NCI-H524 (cell line): Measurements from ENCODE around the gene FHL1.
"Not testable (repeated sequence)": the region's sequence is repeated elsewhere in the genome, so short reads cannot be mapped to it uniquely, and the experiment has no call there.

Experiments
- DNase-seq, 2 experiments: peaks; one replicate each; lab custom pipeline; 2025; lab: John Stamatoyannopoulos, UW

Gene FHL1

GRCh38 chrX:136146614-136147314 lies 569 bp upstream of the FHL1 start:
- DNase-seq, result peak; percentile 48 to 68

GRCh38 chrX:136147976-136148375 lies 643 bp downstream of the FHL1 start:
- DNase-seq, result peak; percentile 34 to 53

GRCh38 chrX:136148391-136148790 lies 1.1 kb downstream of the FHL1 start:
- DNase-seq, result peak in 1 of 2 experiments; percentile 53

- DNase-seq, result peak in 1 of 2 experiments; percentile 1
Measured at GRCh38 chrX:136154998-136155397, 7.7 kb downstream of the FHL1 start.

GRCh38 chrX:136156560-136157117 lies 9.3 kb downstream of the FHL1 start:
- DNase-seq, result no peak

GRCh38 chrX:136157187-136157586 lies 9.9 kb downstream of the FHL1 start:
- DNase-seq, result no peak

GRCh38 chrX:136158685-136159084 lies 11.4 kb downstream of the FHL1 start:
- no peak for DNase-seq

GRCh38 chrX:136159611-136160025 lies 12.3 kb downstream of the FHL1 start:
- DNase-seq, result no peak

GRCh38 chrX:136162827-136163570 lies 15.7 kb downstream of the FHL1 start:
- peak; percentile 47 to 70 for DNase-seq

- DNase-seq, result no peak
Measured at GRCh38 chrX:136163689-136164088, 16.4 kb downstream of the FHL1 start.

GRCh38 chrX:136165406-136165805 lies 18.1 kb downstream of the FHL1 start:
- no peak for DNase-seq

- DNase-seq, result peak in 1 of 2 experiments; percentile 21
Measured at GRCh38 chrX:136166221-136166855, 19.0 kb downstream of the FHL1 start.

- not testable (repeated sequence) for DNase-seq
Measured at GRCh38 chrX:136167989-136168388, 20.7 kb downstream of the FHL1 start.

GRCh38 chrX:136168929-136169735 lies 21.8 kb downstream of the FHL1 start:
- DNase-seq, result peak; percentile 60 to 81

GRCh38 chrX:136170139-136170800 lies 22.9 kb downstream of the FHL1 start:
- DNase-seq, result no peak

GRCh38 chrX:136171420-136171819 lies 24.1 kb downstream of the FHL1 start:
- no peak for DNase-seq

GRCh38 chrX:136176399-136176825 lies 29.1 kb downstream of the FHL1 start:
- no peak for DNase-seq

GRCh38 chrX:136179133-136179532 lies 31.8 kb downstream of the FHL1 start:
- no peak for DNase-seq

GRCh38 chrX:136182414-136182813 lies 35.1 kb downstream of the FHL1 start:
- peak; percentile 27 to 70 for DNase-seq

- no peak for DNase-seq
Measured at GRCh38 chrX:136183172-136183571, 35.8 kb downstream of the FHL1 start.

- no peak for DNase-seq
Measured at GRCh38 chrX:136183917-136184316, 36.6 kb downstream of the FHL1 start.
